Endothelial cell of umbilical vein (primary cell): ENCODE measurements around the gene GHRH. TPM values are rescaled to one million over a fixed set of nuclear protein-coding genes. Genes with fewer than 3 reads are reported as not detected.

Experiments
- BruUV-seq: library from RNA; stranded (reverse); fragments of 400-500 nt; replicated peaks from 2 replicates; lab custom pipeline; 2021; lab: Mats Ljungman, UMichigan
- CTCF ChIA-PET: fragments of 300-600, 350-600 bp; sonication (Branson Sonifier 250); formaldehyde crosslinking; loops from one replicate; lab custom pipeline; 2021; ENCODE audit warnings: antibody characterized with exemption, inconsistent platforms; lab: Charles Lee
- POLR2A ChIA-PET: fragments of 300-600, 350-600 bp; sonication (Branson Sonifier 250); formaldehyde crosslinking; loops from one replicate; lab custom pipeline; 2021; ENCODE audit warnings: antibody characterized with exemption, inconsistent platforms; lab: Charles Lee
- DNase-seq: peaks from one replicate; pipeline ENCODE4 v3.0.0-alpha.2; 2011; ENCODE audit warnings: low read depth, low spot score
- FAIRE-seq: peaks from 2 replicates; lab custom pipeline; 2011; peaks lifted over from hg19 to GRCh38; lab: Jason Lieb, UNC
- H2AFZ ChIP-seq: 2 replicates; pipeline ENCODE4 v1.6.0; 2012; ENCODE audit warnings: low read depth, low read length, control low read depth, inconsistent platforms
- H3K27ac ChIP-seq: 2 replicates; pipeline ENCODE4 v1.5.1; 2011; ENCODE audit warnings: low read depth, mild to moderate bottlenecking, control low read depth, low read length, moderate library complexity; ENCODE audit not compliant: insufficient read depth
- H3K27me3 ChIP-seq, 2 experiments: 2 replicates each; pipeline versions ENCODE4 v1.6.0 to v1.6.1; 2011; ENCODE audit warnings: low read length in 2 of 2, mixed read lengths in 1 of 2; ENCODE audit not compliant: control insufficient read depth in 2 of 2, insufficient read depth in 2 of 2
- H3K36me3 ChIP-seq, 2 experiments: 2 replicates in 1 of 2; 3 replicates in 1 of 2; pipeline ENCODE4 v1.5.1; 2011; ENCODE audit warnings: low read length in 2 of 2, mild to moderate bottlenecking in 1 of 2, moderate library complexity in 1 of 2; ENCODE audit not compliant: control insufficient read depth in 2 of 2, insufficient read depth in 2 of 2; ENCODE audit errors: extremely low read depth in 1 of 2
- H3K4me1 ChIP-seq: 3 replicates; pipeline ENCODE4 v1.5.1; 2011; ENCODE audit warnings: mild to moderate bottlenecking, low read length; ENCODE audit not compliant: control insufficient read depth, insufficient read depth; ENCODE audit errors: extremely low read depth
- H3K4me2 ChIP-seq: 2 replicates; pipeline ENCODE4 v1.6.1; 2011; ENCODE audit warnings: low read length, control low read depth, mixed read lengths; ENCODE audit not compliant: insufficient read depth
- H3K4me3 ChIP-seq, 3 experiments: fragments of 200-600 bp in 1 of 3; sonication (generic), shearing (Covaris generic) in 1 of 3; replicated peaks in 1 of 3; 2 replicates each; pipeline ENCODE4 v1.5.1; 2011 to 2016; ENCODE audit warnings: control low read depth in 3 of 3, low read length in 3 of 3, mild to moderate bottlenecking in 2 of 3, inconsistent platforms in 1 of 3, low read depth in 1 of 3, moderate library complexity in 1 of 3; ENCODE audit not compliant: insufficient read depth in 1 of 3
- H3K79me2 ChIP-seq: 2 replicates; pipeline ENCODE4 v1.6.0; 2012; ENCODE audit warnings: low read length, inconsistent platforms; ENCODE audit not compliant: control insufficient read depth, insufficient read depth
- H3K9ac ChIP-seq: replicated peaks from 2 replicates; pipeline ENCODE3; 2011; ENCODE audit warnings: low read length, control low read depth; ENCODE audit not compliant: insufficient read depth; ENCODE audit errors: extremely low read depth
- H3K9me1 ChIP-seq: replicated peaks from 3 replicates; pipeline ENCODE4 v1.6.0; 2011; ENCODE audit warnings: mild to moderate bottlenecking, low read length; ENCODE audit not compliant: control insufficient read depth, insufficient read depth; ENCODE audit errors: extremely low read depth
- H3K9me3 ChIP-seq: replicated peaks from 2 replicates; pipeline ENCODE4 v1.5.1; 2012; ENCODE audit warnings: low read length, inconsistent platforms; ENCODE audit not compliant: control insufficient read depth, insufficient read depth
- H4K20me1 ChIP-seq: replicated peaks from 2 replicates; pipeline ENCODE3; 2011; ENCODE audit warnings: mild to moderate bottlenecking, low read length; ENCODE audit not compliant: control insufficient read depth, insufficient read depth; ENCODE audit errors: extremely low read depth
- EZH2 ChIP-seq: IDR thresholded peaks from 2 replicates; pipeline ENCODE4 v1.6.1; 2012; ENCODE audit warnings: borderline replicate concordance, low read depth, mild to moderate bottlenecking, moderate library complexity, low read length, inconsistent platforms; ENCODE audit not compliant: severe bottlenecking
- FOS ChIP-seq: IDR thresholded peaks from 2 replicates; pipeline ENCODE4 v1.6.1; 2011; ENCODE audit warnings: mild to moderate bottlenecking, low read length, moderate library complexity, borderline replicate concordance; ENCODE audit not compliant: insufficient read depth
- GATA2 ChIP-seq: IDR thresholded peaks from 2 replicates; pipeline ENCODE4 v1.7.0; 2011; ENCODE audit warnings: low read depth, mild to moderate bottlenecking, moderate library complexity, mixed read lengths, low read length; ENCODE audit not compliant: insufficient read length, insufficient read depth
- JUN ChIP-seq: IDR thresholded peaks from 2 replicates; pipeline ENCODE4 v1.6.1; 2011; ENCODE audit warnings: borderline replicate concordance, low read depth; ENCODE audit not compliant: insufficient read length, insufficient read depth
- MAX ChIP-seq: IDR thresholded peaks from 2 replicates; pipeline ENCODE4 v1.6.1; 2011; ENCODE audit not compliant: insufficient read depth, insufficient read length
- MYC ChIP-seq: IDR thresholded peaks from one replicate; pipeline ENCODE4 v1.6.1; 2011; ENCODE audit warnings: mild to moderate bottlenecking, low read depth, low read length
- POLR2A ChIP-seq: IDR thresholded peaks from 2 replicates; pipeline ENCODE4 v1.6.1; 2012; ENCODE audit warnings: low read depth, mild to moderate bottlenecking, control low read depth, low read length
- POLR2AphosphoS5 ChIP-seq: IDR thresholded peaks from 2 replicates; pipeline ENCODE4 v1.6.1; 2012; ENCODE audit warnings: low read depth, mild to moderate bottlenecking, control low read depth, low read length, moderate library complexity; ENCODE audit not compliant: insufficient read depth
- dilution Hi-C: fragments of 300-500 bp; cut with MboI; formaldehyde crosslinking; loops from one replicate; pipeline ENCODE4 v1.15.0; 2019; ENCODE audit warnings: low sequenced_read_pairs; ENCODE audit not compliant: extremely low pct_ligation_motif_present
- intact Hi-C: fragments of 100-400 bp; cut with micrococcal nuclease; formaldehyde crosslinking; loops from one replicate; pipeline ENCODE4 v1.10.0; 2022
- polyA plus RNA-seq, 4 experiments: library from polyadenylated mRNA; depleted of rRNA in 3 of 4; stranded (reverse) in 3 of 4; unstranded in 1 of 4; fragments of >200 nt; gene quantifications; 2 replicates each; pipeline versions ENCODE4 v1.2.1 to v1.2.3, GENCODE V29; 2011 to 2012; ENCODE audit warnings: missing spikeins in 1 of 4
- total RNA-seq: library from RNA; stranded (reverse); gene quantifications from 2 replicates; pipeline ENCODE4 v1.2.3, GENCODE V29; 2021
- TF ChIP-seq, protein P1 (sequence below), 2 donors: IDR thresholded peaks; 1 replicate in 1 of 2; 2 replicates in 1 of 2; pipeline ENCODE4 v1.5.1; 2011; ENCODE audit warnings: low read length in 2 of 2, mild to moderate bottlenecking in 2 of 2, moderate library complexity in 2 of 2, control low read depth in 1 of 2, inconsistent platforms in 1 of 2, low read depth in 1 of 2; ENCODE audit not compliant: insufficient read depth in 1 of 2; ENCODE audit errors: extremely low read depth in 1 of 2

GHRH gene
- total and polyA plus RNA-seq, 2 donors (not counting 3 experiments of a cell fraction or from before 2014, with no cell fraction given): not detected

- no TSS peak for BruUV-seq
- Histone ChIP-seq H3K9me1 (no peaks in the 10 kb centered on the region), H3K27ac (peak overlapping the region; percentile 19), H3K79me2 (peaks cover 42% of the 10 kb centered on the region), H3K4me2 (no peak overlapping the region), H4K20me1 (peaks cover 2% of the 10 kb centered on the region), H3K27me3 (no peaks in the 10 kb centered on the region), H3K9me3 (no peaks in the 10 kb centered on the region), H3K4me1 (no peaks in the 10 kb centered on the region), H2AFZ (no peak overlapping the region), H3K9ac (no peak overlapping the region), H3K4me3 (no peak overlapping the region), H3K36me3 (peaks cover 42 to 48% of the 10 kb centered on the region in 2 experiments)
- CTCF ChIA-PET: no interaction called here
- dilution Hi-C loops (no loop called here), intact Hi-C loops (loop anchor here (1.0 kb wide), 1 partner anchor 332 kb away; no protein-coding TSS in a partner anchor)
- TF ChIP-seq MYC (no peak), GATA2 (no peak)
- TF ChIP-seq, protein P1, sequence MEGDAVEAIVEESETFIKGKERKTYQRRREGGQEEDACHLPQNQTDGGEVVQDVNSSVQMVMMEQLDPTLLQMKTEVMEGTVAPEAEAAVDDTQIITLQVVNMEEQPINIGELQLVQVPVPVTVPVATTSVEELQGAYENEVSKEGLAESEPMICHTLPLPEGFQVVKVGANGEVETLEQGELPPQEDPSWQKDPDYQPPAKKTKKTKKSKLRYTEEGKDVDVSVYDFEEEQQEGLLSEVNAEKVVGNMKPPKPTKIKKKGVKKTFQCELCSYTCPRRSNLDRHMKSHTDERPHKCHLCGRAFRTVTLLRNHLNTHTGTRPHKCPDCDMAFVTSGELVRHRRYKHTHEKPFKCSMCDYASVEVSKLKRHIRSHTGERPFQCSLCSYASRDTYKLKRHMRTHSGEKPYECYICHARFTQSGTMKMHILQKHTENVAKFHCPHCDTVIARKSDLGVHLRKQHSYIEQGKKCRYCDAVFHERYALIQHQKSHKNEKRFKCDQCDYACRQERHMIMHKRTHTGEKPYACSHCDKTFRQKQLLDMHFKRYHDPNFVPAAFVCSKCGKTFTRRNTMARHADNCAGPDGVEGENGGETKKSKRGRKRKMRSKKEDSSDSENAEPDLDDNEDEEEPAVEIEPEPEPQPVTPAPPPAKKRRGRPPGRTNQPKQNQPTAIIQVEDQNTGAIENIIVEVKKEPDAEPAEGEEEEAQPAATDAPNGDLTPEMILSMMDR (IDR thresholded peaks at IDR 0.05; ENCODE audit: extremely low read depth in 1 of 2, insufficient read depth in 1 of 2, low read depth in 1 of 2, low read length in 2 of 2): peak; percentile 67 to 79
- FAIRE-seq (peak; percentile 89), DNase-seq (peak; percentile 65)
- POLR2A ChIA-PET: no interaction called here
These were observed 59.2 kb downstream of the GHRH start for GRCh38 chr20:37202267-37202943.

DNA sequence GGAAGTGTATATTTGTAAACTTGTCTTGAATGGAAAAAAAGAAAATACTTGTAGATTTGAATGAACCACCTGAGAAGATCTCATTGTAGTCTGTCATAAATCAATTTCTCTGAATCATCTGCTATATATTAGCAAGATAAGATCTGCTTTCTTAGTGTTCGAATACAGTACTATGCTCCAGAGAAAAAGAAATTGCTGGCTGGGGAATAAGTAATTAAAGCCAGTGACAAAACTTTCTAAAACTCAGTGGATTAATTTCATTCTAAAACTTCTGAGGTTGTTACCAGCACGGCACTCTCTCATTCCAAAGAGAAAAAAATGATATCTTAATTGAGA, 59.8 kb downstream of the GHRH start:
- intact Hi-C loops: loop anchor here (1.0 kb wide), 1 partner anchor 333 kb away; no protein-coding TSS in a partner anchor
- Histone ChIP-seq H3K9ac (no peak overlapping the region), H3K4me2 (no peak overlapping the region), H3K9me3 (no peaks in the 10 kb centered on the region), H3K9me1 (no peaks in the 10 kb centered on the region), H3K79me2 (peaks cover 49% of the 10 kb centered on the region), H3K27ac (peak overlapping the region; percentile 19), H3K36me3 (peaks cover 38 to 45% of the 10 kb centered on the region in 2 experiments), H3K4me1 (no peaks in the 10 kb centered on the region), H3K4me3 (no peak overlapping the region), H4K20me1 (peaks cover 2% of the 10 kb centered on the region), H2AFZ (no peak overlapping the region), H3K27me3 (no peaks in the 10 kb centered on the region)
- FAIRE-seq: no peak
- ChIA-PET POLR2A (no interaction called here), CTCF (interaction anchor here (0.9 to 2.2 kb wide), 3 partner anchors 10 to 336 kb away, joined by 3 to 14 read pairs (median 5); no protein-coding TSS in a partner anchor)
- no peak for DNase-seq
- BruUV-seq: no TSS peak
- TF ChIP-seq FOS (no peak), MAX (no peak), GATA2 (no peak), MYC (no peak), POLR2AphosphoS5 (no peak), EZH2 (no peak), POLR2A (no peak), JUN (no peak)
- TF ChIP-seq, protein P1 (IDR thresholded peaks at IDR 0.05; ENCODE audit: extremely low read depth in 1 of 2, insufficient read depth in 1 of 2, low read depth in 1 of 2, low read length in 2 of 2): no peak
- dilution Hi-C loops: no loop called here
